Thymus (tissue), 11 donors: ENCODE data around the gene TENM4. TPM values are rescaled to one million over a fixed set of nuclear protein-coding genes. Genes with fewer than 3 reads are reported as not detected.
A peak's percentile ranks its signal among the peaks of the same experiment; 100 is the strongest.

Experiments used
- DNase-seq, 9 donors: peaks; one replicate each; pipeline ENCODE4 v3.0.0-alpha.2; 2013; ENCODE audit warnings: low spot score in 9 of 9, low read depth in 6 of 9, missing footprints in 1 of 9
- H3K27ac ChIP-seq, 2 donors: one replicate each; pipeline ENCODE4 v1.5.1; 2013; ENCODE audit warnings: control low read depth in 1 of 2, low read depth in 1 of 2, low read length in 1 of 2, mild to moderate bottlenecking in 1 of 2, moderate library complexity in 1 of 2
- H3K27me3 ChIP-seq, 2 donors: one replicate each; pipeline ENCODE4 v1.5.1; 2013; ENCODE audit warnings: low read length in 1 of 2; ENCODE audit not compliant: control insufficient read depth in 2 of 2, insufficient read depth in 1 of 2
- H3K36me3 ChIP-seq, 2 donors: one replicate each; pipeline ENCODE4 v1.5.1; 2013; ENCODE audit warnings: low read length in 1 of 2, mild to moderate bottlenecking in 1 of 2, moderate library complexity in 1 of 2; ENCODE audit not compliant: control insufficient read depth in 2 of 2, insufficient read depth in 2 of 2
- H3K4me1 ChIP-seq, 2 donors: one replicate each; pipeline ENCODE4 v1.5.1; 2013; ENCODE audit warnings: low read length in 2 of 2; ENCODE audit not compliant: control insufficient read depth in 2 of 2, insufficient read depth in 2 of 2
- H3K4me3 ChIP-seq, 2 donors: one replicate each; pipeline ENCODE4 v1.5.1; 2013; ENCODE audit warnings: low read length in 2 of 2, control low read depth in 1 of 2, mild to moderate bottlenecking in 1 of 2
- H3K9me3 ChIP-seq, 2 donors: one replicate each; pipeline ENCODE4 v1.5.1; 2013; ENCODE audit warnings: low read length in 1 of 2, mild to moderate bottlenecking in 1 of 2; ENCODE audit not compliant: control insufficient read depth in 2 of 2, insufficient read depth in 1 of 2
- WGBS: extraction: QIAGEN DNeasy Blood & Tissue Kit; methylation state at CpG from one replicate; pipeline ENCODE4 v1.1.7; 2013; 5-methylcytosine and 5-hydroxymethylcytosine counted together
- polyA plus RNA-seq: library from polyadenylated mRNA; stranded (reverse); fragments of 200-250 nt; gene quantifications from one replicate; pipeline ENCODE4 v1.2.3, GENCODE V29; 2013
- total RNA-seq: library from RNA; stranded (reverse); fragments of 120-200 nt; gene quantifications from one replicate; pipeline ENCODE4 v1.2.4, GENCODE V29; 2013
- donor health status: healthy.

The TENM4 gene
- total and polyA plus RNA-seq, 2 donors, result 1.0 to 2.8 TPM

DNA sequence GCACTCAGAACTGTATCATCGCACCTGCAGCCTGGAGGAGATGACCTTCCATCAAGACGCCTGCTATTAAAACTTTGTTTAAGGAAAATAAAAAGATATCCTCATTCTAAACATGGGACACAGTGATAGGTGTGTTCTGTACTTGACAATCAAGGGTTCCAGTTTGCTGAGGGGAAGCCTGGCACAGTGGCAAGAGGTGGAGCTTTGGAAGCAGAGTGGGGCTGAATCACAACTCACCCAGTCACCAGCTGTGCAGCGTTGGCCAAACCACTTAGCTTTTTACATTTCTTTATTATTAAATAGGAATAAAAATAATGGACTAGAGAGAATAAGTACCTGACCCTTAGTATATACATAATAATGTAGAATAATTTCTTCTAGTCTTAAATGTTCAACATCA, 220.7 kb downstream of the TENM4 start:
- H3K4me1 ChIP-seq, result no peaks in the 10 kb centered on the region
- no peak overlapping the region for H3K27ac ChIP-seq
- H3K27me3 ChIP-seq, result no peaks in the 10 kb centered on the region
- H3K9me3 ChIP-seq, result no peaks in the 10 kb centered on the region
- DNase-seq, result no peak
- no peaks in the 10 kb centered on the region for H3K36me3 ChIP-seq
- no peak overlapping the region for H3K4me3 ChIP-seq
- 93% methylated on average over 3 of the region's 3 CpGs for WGBS

DNA sequence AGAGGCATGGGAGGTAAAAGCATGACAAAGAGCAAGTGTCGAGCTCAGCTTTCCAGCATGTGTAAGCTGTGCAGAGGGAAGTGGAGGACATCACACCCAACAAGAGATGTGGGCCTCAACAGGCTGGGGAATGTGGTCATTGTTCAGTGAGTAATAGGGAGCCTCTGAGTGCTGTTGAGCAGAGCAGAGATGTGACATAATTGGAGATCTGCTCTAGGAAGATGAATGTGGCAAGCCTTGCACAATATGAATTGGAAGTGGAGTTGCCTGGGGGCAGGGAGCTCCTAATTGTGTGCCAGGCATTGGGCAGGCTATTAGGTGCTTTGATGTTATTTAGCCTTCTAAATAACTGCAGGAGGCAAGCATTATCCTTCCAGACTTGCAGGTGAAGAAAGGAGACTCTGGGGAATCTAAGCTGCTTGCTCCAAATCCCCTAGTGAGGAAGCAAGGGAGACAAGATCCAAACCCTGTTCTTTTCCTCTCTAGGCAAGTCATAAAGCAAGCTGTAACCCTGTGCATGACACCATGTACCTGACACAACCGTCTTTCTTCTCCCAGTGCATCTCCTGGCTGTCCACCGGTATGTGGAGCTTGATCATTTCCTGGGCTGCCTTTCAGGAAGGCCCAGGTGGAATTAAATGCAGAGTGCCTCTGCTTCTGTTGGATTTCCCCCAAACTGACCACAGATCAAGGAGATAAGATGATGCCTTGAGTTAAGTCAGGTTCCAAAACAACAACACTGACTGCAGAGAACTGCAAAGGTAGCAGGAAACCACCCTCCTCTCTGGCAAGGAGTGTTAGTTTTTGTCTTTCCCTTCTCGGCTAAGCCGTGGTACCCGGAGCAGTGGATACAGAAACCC, 221.4 kb downstream of the TENM4 start:
- WGBS, result 71% methylated on average over 6 of the region's 6 CpGs
- Histone ChIP-seq H3K4me1 (no peaks in the 10 kb centered on the region), H3K27ac (no peak overlapping the region), H3K36me3 (no peaks in the 10 kb centered on the region), H3K4me3 (no peak overlapping the region), H3K9me3 (no peaks in the 10 kb centered on the region), H3K27me3 (no peaks in the 10 kb centered on the region)
- no peak for DNase-seq

- H3K4me3 ChIP-seq, result no peak overlapping the region
- H3K36me3 ChIP-seq, result no peaks in the 10 kb centered on the region
- DNase-seq, result peak in 2 of 9 donors; percentile 6 to 10
- H3K4me1 ChIP-seq, result no peaks in the 10 kb centered on the region
- 26% methylated on average over 6 of the region's 6 CpGs for WGBS
- no peaks in the 10 kb centered on the region for H3K9me3 ChIP-seq
- H3K27ac ChIP-seq, result no peak overlapping the region
- no peaks in the 10 kb centered on the region for H3K27me3 ChIP-seq
These were observed 228.1 kb downstream of the TENM4 start for GRCh38 chr11:79212741-79213190.

- no peaks in the 10 kb centered on the region for H3K36me3 ChIP-seq
- H3K4me1 ChIP-seq, result no peaks in the 10 kb centered on the region
- no peak overlapping the region for H3K27ac ChIP-seq
- H3K9me3 ChIP-seq, result no peaks in the 10 kb centered on the region
- 97% methylated on average over 6 of the region's 6 CpGs for WGBS
- H3K27me3 ChIP-seq, result no peaks in the 10 kb centered on the region
- DNase-seq, result no peak
- no peak overlapping the region for H3K4me3 ChIP-seq
These were observed 231.1 kb downstream of the TENM4 start for GRCh38 chr11:79209540-79210266.

- no peak overlapping the region for H3K4me3 ChIP-seq
- 89% methylated on average over 2 of the region's 2 CpGs for WGBS
- H3K9me3 ChIP-seq, result no peaks in the 10 kb centered on the region
- no peaks in the 10 kb centered on the region for H3K36me3 ChIP-seq
- DNase-seq, result no peak
- H3K27ac ChIP-seq, result no peak overlapping the region
- no peaks in the 10 kb centered on the region for H3K27me3 ChIP-seq
- H3K4me1 ChIP-seq, result no peaks in the 10 kb centered on the region
These were observed 232.7 kb downstream of the TENM4 start for GRCh38 chr11:79208126-79208525.

DNA sequence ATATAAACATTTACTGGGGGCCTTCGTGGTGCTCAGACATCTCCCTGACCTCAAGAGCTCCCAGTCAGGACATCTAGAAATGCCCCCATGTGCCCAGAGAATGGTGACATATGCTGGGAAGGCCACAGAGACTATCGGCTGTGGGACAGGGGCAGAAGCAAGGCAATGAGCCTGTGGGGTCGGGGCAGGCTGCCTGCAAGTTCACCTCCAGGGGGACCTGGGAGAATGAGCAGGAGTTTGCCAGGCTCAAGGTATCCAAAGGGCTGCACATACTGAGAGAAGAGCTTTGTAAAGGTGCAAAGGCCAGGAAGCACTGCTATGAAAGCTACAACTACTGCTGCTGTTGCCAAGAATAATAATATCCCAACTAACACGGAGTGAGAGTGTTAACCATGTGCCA, 233.9 kb downstream of the TENM4 start:
- no peak overlapping the region for H3K27ac ChIP-seq
- 70% methylated on average over 4 of the region's 4 CpGs for WGBS
- no peak for DNase-seq
- H3K4me3 ChIP-seq, result no peak overlapping the region
- no peaks in the 10 kb centered on the region for H3K9me3 ChIP-seq
- no peaks in the 10 kb centered on the region for H3K36me3 ChIP-seq
- H3K4me1 ChIP-seq, result no peaks in the 10 kb centered on the region
- no peaks in the 10 kb centered on the region for H3K27me3 ChIP-seq

- H3K27ac ChIP-seq, result no peak overlapping the region
- H3K36me3 ChIP-seq, result no peaks in the 10 kb centered on the region
- no peak overlapping the region for H3K4me3 ChIP-seq
- no peaks in the 10 kb centered on the region for H3K9me3 ChIP-seq
- H3K4me1 ChIP-seq, result no peaks in the 10 kb centered on the region
- no peaks in the 10 kb centered on the region for H3K27me3 ChIP-seq
- 87% methylated on average over 1 of the region's 1 CpG for WGBS
- no peak for DNase-seq
These were observed 235.0 kb downstream of the TENM4 start for GRCh38 chr11:79205786-79206185.

DNA sequence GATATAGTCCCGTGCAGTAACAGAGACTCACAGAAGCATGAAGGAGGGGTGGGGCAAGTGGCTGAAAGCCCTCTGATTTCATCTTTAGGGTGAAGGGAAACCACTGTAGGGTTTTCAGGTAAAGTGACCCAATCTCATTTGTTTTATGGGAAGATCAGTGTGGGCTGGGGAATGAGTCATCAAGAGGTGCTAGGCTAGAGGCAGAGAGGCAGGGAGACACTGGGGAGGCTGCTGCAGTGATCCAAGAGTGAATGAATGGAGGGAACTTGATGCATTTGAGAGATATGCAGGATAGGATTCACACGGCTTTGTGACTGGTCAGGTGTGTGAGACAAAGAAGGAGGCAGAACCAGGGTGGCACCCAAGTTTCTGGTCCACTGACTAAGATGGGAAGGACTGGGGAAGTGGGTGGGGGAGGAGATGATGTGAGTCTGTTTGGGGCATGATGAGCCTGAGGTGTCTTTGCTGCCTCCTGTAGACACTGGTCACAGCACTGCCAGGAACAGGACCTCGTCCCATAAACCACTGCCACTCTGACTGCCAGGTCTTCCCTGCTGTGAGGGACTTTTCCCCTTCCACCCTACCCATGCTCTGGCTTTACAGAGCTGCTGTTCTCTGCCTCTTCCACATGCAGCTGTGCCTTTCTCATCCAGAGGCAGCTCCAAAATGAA, 239.0 kb downstream of the TENM4 start:
- H3K27ac ChIP-seq, result no peak overlapping the region
- H3K4me1 ChIP-seq, result no peaks in the 10 kb centered on the region
- H3K4me3 ChIP-seq, result no peak overlapping the region
- no peak for DNase-seq
- H3K27me3 ChIP-seq, result no peaks in the 10 kb centered on the region
- H3K9me3 ChIP-seq, result no peaks in the 10 kb centered on the region
- WGBS, result 78% methylated on average over 3 of the region's 3 CpGs
- H3K36me3 ChIP-seq, result no peaks in the 10 kb centered on the region
